Cardiac septum (tissue), 1 donor: ENCODE data around the gene FBLIM1. TPM values are rescaled to one million over a fixed set of nuclear protein-coding genes. Genes with fewer than 3 reads are reported as not detected.
"Not testable (repeated sequence)": the region's sequence is repeated elsewhere in the genome, so short reads cannot be mapped to it uniquely, and the experiment has no call there.

Source experiments
- DNase-seq: peaks from one replicate; pipeline ENCODE4 v3.0.0-alpha.2; 2020; ENCODE audit warnings: low spot score
- intact Hi-C: fragments of 100-400 bp; cut with DNase I; formaldehyde crosslinking; loops from one replicate; pipeline ENCODE4 v1.14.0; 2022
- total RNA-seq: library from RNA; stranded (reverse); fragmentation: NEBNext Ultra II Directional; extraction: Animal tissue kit (Norgen Biotek cat#: 25700); gene quantifications from one replicate; pipeline ENCODE4 v1.2.1, GENCODE V29; 2021
- donor health status: DM: no; HTN: no; CAD: no.

Gene FBLIM1
- total RNA-seq, 1 donor from 2014 or later = 40.6 TPM

GRCh38 chr1:15799928-15800835, 41.6 kb downstream of the FBLIM1 start:
- intact Hi-C loops = loop anchor here (5.0 kb wide), 1 partner anchor 252 kb away; no protein-coding TSS in a partner anchor
- no peak for DNase-seq

- intact Hi-C loops = no loop called here
Observed at GRCh38 chr1:15802234-15802965, 43.8 kb downstream of the FBLIM1 start.

GRCh38 chr1:15803380-15803779, 44.8 kb downstream of the FBLIM1 start:
- no peak for DNase-seq
- intact Hi-C loops = no loop called here

More at GRCh38 chr1:15802234-15802965, 43.8 kb downstream of the FBLIM1 start:
- no peak for DNase-seq

DNA sequence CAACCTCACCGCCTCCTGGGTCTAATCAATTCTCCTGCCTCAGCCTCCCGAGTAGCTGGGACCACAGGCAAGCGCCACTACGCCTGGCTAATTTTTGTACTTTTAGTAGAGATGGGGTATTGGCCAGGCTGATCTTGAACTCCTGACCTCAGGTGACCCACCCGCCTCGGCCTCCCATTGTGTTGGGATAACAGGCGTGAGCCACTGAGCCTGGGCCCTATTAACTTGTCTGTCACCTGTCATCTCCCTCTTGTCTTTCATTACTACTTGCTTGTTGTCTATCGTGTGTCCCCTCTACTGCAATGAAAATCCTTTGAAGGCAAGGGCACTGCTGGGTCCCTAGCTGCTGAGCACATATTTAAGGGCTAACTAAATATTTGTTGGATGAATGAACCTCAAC, 45.5 kb downstream of the FBLIM1 start:
- intact Hi-C loops = no loop called here
- no peak for DNase-seq

DNA sequence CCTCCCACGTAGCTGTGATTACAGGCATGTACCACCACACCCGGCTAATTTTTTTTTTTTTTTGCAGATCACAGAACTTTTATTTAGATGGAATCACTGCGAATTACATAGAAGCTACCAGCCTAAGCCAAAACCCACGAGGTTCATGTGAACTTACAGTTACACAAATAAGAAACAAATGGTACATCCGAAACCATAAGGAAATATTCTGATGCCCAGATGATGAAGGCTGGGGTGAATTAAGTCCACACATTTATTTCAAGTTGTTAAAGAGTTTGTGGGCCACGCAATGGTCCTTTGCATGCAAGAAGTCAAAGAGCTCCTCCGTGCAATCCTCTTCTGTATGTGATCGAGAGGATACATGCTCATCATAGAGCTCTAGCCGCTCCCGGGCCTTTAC, 48.5 kb downstream of the FBLIM1 start:
- intact Hi-C loops = no loop called here
- DNase-seq = no peak

DNA sequence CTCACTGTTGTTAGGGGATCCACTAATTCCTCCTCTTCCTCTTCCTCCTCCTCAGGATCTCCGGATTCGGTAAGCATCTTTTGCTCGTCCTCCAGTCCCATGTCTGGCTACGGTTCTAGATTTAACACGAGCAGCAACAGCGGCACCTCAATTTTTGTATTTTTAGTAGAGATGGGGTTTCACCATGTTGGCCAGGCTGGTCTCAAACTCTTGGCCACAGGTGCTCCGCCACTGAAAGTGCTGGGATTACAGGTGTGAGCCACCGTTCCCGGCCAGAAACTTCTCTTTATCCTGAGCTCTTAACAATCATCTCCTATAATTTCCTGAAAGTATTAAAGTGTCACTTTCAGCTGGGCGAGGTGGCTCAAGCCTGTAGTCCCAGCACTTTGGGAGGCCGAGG, 49.0 kb downstream of the FBLIM1 start, which contains the start of gene UQCRHL:
Gene UQCRHL (minus strand): TSS at position 101 of the 400 bp plus-strand sequence. CDS start 0 bp downstream, at position 101.
- intact Hi-C loops, DNase-seq: not testable (repeated sequence)

- DNase-seq = no peak
- intact Hi-C loops = no loop called here
Observed at GRCh38 chr1:15808955-15809354, 50.4 kb downstream of the FBLIM1 start.

GRCh38 chr1:15810073-15810472, 51.5 kb downstream of the FBLIM1 start:
- no peak for DNase-seq
- intact Hi-C loops = no loop called here

DNA sequence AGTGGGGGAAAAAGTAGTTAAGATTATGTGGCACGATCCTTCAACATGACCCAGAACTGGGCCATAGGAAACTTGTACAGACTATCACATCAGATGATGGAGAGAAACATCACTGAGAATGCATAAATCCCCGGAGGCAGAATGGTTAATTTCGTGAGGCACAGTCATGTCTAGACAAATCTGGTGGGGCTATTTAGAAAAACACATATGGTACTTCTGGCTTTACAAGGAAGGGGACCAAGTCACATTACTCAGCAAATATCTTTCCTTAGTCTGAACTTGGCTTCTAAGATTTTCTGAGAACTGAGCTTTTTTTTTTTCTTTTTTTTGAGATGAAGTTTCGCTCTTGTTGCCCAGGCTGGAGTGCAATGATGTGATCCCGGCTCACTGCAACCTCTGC, 58.1 kb downstream of the FBLIM1 start:
- intact Hi-C loops = loop anchor here (5.0 kb wide), 1 partner anchor 176 kb away; no protein-coding TSS in a partner anchor
- DNase-seq = no peak

GRCh38 chr1:15820478-15820877, 61.9 kb downstream of the FBLIM1 start:
- intact Hi-C loops = no loop called here
- DNase-seq = no peak

DNA sequence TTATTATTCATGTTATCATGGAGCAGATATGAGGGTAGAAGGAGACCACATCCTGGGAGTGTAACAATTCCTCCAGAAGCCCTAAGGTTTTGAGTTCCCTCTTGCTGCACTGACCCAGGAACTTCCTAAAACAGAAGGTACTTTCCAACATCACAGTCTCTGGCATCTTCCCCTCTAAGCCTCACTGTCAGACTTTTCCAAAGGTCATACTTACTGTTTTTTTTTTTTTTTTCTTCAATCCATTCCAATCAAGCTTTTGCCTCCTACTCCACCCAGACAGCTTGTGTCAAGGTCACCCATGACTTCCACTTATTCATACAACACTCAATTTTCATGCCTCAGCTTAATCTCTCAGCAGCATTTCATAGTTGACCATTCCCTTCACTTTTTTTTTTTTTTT, 67.2 kb downstream of the FBLIM1 start:
- no peak for DNase-seq
- intact Hi-C loops = no loop called here

DNA sequence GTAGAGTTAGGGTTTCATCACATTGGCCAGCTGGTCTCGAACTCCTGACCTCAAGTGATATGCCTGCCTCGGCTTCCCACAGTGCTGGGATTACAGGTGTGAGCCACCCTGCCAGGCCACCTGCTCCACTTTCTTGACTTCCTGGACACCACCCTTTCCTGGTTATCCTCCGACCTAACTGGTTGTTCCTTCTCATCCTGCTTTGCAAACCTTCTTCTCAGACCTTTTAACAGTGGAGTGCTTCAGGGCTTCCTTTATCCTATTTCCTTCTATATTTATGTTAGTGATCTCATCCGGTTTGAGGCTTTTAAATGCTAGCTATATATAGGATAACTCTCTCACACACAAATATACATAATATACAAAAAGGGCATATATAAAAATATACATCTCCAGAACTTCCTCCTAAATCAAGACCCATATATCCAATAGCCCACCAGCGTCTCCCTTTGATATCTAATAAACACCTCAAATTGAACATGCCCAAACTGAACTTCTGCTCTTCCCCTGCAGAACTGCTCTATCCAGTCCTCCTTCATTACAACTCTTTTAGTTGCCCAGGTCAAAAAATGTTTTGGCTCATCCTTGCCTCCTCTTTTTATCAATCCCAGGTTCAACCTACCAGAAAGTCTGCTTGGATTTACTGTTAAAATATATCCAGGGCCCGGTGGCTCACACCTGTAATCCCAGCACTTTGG, 68.4 kb downstream of the FBLIM1 start:
- intact Hi-C loops = no loop called here

DNA sequence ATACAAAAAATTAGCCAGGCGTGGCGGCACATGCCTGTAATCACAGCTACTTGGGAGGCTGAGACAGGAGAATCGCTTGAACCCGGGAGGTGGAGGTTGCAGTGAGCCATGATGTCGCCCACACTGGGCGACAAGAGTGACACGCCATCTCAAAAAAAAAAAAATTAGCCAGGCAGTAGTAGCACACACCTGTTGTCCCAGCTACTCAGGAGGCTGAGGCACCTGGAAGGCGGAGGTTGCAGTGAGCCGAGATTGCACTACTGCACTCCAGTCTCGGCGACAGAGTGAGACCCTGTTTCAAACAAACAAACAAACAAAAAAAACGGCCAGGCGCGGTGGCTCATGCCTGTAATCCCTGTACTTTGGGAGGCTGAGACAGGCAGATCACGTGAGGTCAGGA, 69.0 kb downstream of the FBLIM1 start:
- intact Hi-C loops, DNase-seq: not testable (repeated sequence)

More for the DNA sequence above, 68.4 kb downstream of the FBLIM1 start:
- no peak for DNase-seq

DNA sequence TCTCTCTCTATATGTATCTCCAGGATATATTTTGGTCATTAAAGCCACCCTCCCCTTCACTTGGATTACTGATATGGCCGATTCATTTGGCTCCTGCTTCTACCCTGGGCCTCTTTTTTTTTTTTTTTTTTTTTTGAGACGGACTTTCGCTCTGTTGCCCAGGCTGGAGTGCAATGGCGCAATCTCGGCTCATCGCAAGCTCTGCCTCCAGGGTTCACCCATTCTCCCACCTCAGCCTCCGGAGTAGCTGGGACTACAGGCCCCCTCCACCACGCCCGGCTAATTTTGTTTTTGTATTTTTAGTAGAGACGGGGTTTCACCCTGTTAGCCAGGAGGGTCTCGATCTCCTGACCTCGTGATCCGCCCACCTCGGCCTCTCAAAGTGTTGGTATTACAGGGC, 70.3 kb downstream of the FBLIM1 start:
- intact Hi-C loops, DNase-seq: not testable (repeated sequence)

GRCh38 chr1:15830258-15830657, 71.7 kb downstream of the FBLIM1 start:
- intact Hi-C loops = no loop called here

DNA sequence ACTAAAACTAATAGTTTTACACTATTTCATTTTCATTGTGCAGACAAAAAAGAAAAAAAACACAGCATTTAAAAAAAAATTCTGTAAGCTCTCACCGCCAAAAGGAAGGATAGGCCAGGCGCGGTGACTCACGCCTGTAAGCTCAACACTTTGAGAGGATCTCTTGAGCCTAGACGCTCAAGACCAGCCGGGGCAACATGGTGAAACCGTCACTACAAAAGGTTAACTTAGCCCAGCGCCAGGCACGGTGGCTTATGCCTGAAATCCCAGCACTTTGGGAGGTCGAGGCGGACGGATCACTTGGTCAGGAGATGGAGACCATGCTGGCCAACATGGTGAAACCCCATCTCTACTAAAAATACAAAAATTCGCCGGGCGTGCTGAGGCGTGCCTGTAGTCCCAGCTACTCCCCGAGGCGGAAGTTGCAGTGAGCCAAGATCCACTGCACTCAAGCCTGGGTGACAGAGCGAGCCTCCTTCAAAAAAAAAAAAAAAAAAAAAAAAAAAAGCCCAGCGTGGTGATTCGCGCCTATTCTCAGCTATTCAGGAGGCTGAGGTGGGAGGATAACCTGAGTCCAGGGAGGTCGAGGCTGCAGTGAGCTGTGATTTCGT, 74.6 kb downstream of the FBLIM1 start:
- no peak for DNase-seq
- intact Hi-C loops = no loop called here

More at GRCh38 chr1:15830258-15830657, 71.7 kb downstream of the FBLIM1 start:
- DNase-seq = no peak

- DNase-seq = no peak
- intact Hi-C loops = loop anchor here (2.0 kb wide), 1 partner anchor 307 kb away; the partner anchor contains the start of gene DNAJC16
Observed at GRCh38 chr1:15833842-15834405, 75.3 kb downstream of the FBLIM1 start.

DNA sequence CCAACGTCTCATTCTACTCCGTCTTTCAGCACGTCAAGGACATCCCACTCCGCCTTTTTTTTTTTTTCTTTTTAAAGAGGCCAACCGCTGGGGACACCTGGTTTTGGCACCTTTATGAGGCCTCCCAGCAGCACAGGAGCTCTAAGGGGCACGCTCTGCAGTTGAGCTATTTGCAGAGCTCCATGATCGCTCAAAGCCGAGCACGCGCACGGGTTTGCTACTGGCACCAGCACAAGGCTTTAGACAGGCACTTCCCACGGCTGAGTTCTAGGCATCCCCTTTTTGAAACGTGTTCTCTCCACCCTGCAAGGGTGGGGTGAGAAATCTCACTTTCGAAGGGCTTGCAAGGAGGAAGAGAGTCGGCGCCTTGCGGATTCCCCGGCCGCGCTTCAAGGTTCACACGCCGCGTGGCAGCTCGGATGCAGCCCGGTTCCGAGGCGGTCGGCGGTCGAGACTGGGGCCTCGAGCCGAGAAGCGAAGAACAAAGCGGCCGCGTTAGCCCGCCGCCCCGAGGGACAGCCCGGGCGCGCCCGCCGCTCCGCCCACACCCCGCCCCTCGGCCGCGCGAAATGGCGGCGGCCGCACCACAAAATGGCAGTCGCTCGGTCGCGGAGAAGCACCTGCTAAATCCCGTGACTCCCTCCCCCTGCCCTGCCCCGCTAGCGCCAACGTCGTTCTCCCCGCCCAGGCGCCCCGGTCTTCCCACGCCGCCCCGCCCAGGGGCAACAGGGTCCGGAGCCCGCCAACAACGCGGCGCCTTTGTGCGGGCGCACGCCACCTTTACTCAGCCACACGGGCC, 76.0 kb downstream of the FBLIM1 start:
- intact Hi-C loops = loop anchor here (1.0 to 2.0 kb wide), 3 partner anchors 13 to 308 kb away; partner anchors contain the start of genes DNAJC16 and SPEN
- peak; percentile 93 for DNase-seq
